OCI-LY1 (cell line): Measurements from ENCODE around the gene TRAK1.

Source experiments
- H2AFZ ChIP-seq: fragments of 200-600 bp; sonication (generic), shearing (Covaris generic); 2 replicates; pipeline ENCODE4 v1.6.0; 2014; ENCODE audit warnings: antibody characterized with exemption, mild to moderate bottlenecking, low read length
- H3F3A ChIP-seq: fragments of 200-600 bp; sonication (generic), shearing (Covaris generic); 2 replicates; pipeline ENCODE4 v1.6.0; 2014; ENCODE audit warnings: mild to moderate bottlenecking, antibody characterized with exemption, low read length, moderate library complexity; ENCODE audit not compliant: insufficient read depth
- H3K27ac ChIP-seq: fragments of 200-600 bp; sonication (generic); 2 replicates; pipeline ENCODE4 v1.5.1; 2014; ENCODE audit warnings: low read length, mixed run types, mild to moderate bottlenecking, low read depth; ENCODE audit not compliant: poor library complexity, severe bottlenecking
- H3K27me3 ChIP-seq: fragments of 200-600 bp; sonication (generic); 2 replicates; pipeline ENCODE4 v1.6.0; 2014; ENCODE audit warnings: antibody characterized with exemption, mild to moderate bottlenecking, low read length, moderate library complexity; ENCODE audit not compliant: insufficient read depth
- H3K36me3 ChIP-seq: fragments of 200-600 bp; sonication (generic); 2 replicates; pipeline ENCODE4 v1.6.1; 2014; ENCODE audit warnings: mild to moderate bottlenecking, antibody characterized with exemption, low read length, moderate library complexity, mixed read lengths; ENCODE audit not compliant: insufficient read depth
- H3K4me1 ChIP-seq: fragments of 200-600 bp; sonication (generic); 2 replicates; pipeline ENCODE4 v1.5.1; 2014; ENCODE audit warnings: mild to moderate bottlenecking, low read length, moderate library complexity; ENCODE audit not compliant: insufficient read depth, severe bottlenecking
- H3K4me2 ChIP-seq: fragments of 200-600 bp; sonication (generic), shearing (Covaris generic); 2 replicates; pipeline ENCODE4 v1.6.1; 2014; ENCODE audit warnings: low read length
- H3K4me3 ChIP-seq: fragments of 200-600 bp; sonication (generic); 2 replicates; pipeline ENCODE4 v1.5.1; 2014; ENCODE audit warnings: low read length, low read depth, mild to moderate bottlenecking, mixed read lengths; ENCODE audit not compliant: poor library complexity, severe bottlenecking
- H3K79me2 ChIP-seq: fragments of 200-600 bp; shearing (Covaris generic); 2 replicates; pipeline ENCODE4 v1.6.1; 2016; ENCODE audit warnings: mixed run types, low read length, mixed read lengths; ENCODE audit not compliant: insufficient read depth
- H3K9ac ChIP-seq: fragments of 200-600 bp; sonication (generic), shearing (Covaris generic); 2 replicates; pipeline ENCODE4 v1.6.1; 2014; ENCODE audit warnings: mild to moderate bottlenecking, low read length, mixed read lengths
- H3K9me2 ChIP-seq: fragments of 200-600 bp; sonication (generic), shearing (Covaris generic); 2 replicates; pipeline ENCODE4 v1.6.1; 2014; ENCODE audit warnings: low read depth, mild to moderate bottlenecking, low read length, mixed read lengths
- H3K9me3 ChIP-seq: fragments of 200-600 bp; shearing (Covaris generic); 2 replicates; pipeline ENCODE4 v1.6.1; 2014; ENCODE audit warnings: low read length, mixed read lengths
- H4K20me1 ChIP-seq: fragments of 200-600 bp; sonication (generic), shearing (Covaris generic); 2 replicates; pipeline ENCODE4 v1.6.0; 2016; ENCODE audit warnings: mild to moderate bottlenecking, low read length; ENCODE audit not compliant: insufficient read depth
- CTCF ChIP-seq: fragments of 200-600 bp; sonication (generic), shearing (Covaris generic); IDR thresholded peaks from 2 replicates; pipeline ENCODE4 v1.5.1; 2017; ENCODE audit warnings: mild to moderate bottlenecking, antibody characterized with exemption, low read length, moderate library complexity, mixed read lengths
- EZH2 ChIP-seq: fragments of 200-600 bp; sonication (generic), shearing (Covaris generic); IDR thresholded peaks from 2 replicates; pipeline ENCODE4 v1.8.0; 2017; ENCODE audit warnings: borderline replicate concordance, mixed run types, mild to moderate bottlenecking, antibody characterized with exemption, low read length, moderate library complexity, mixed read lengths

TRAK1 gene

GRCh38 chr3:42257007-42257406 is 165.8 kb downstream of the TRAK1 start:
- no peaks in the 10 kb centered on the region for H3K9me2 ChIP-seq
- H3K27ac ChIP-seq = no peak overlapping the region
- no peak overlapping the region for H2AFZ ChIP-seq
- H3K4me3 ChIP-seq = no peak overlapping the region
- TF ChIP-seq EZH2 (no peak), CTCF (no peak)
- no peak overlapping the region for H3K9ac ChIP-seq
- H3K79me2 ChIP-seq = no peaks in the 10 kb centered on the region
- no peaks in the 10 kb centered on the region for H3K27me3 ChIP-seq
- H3K4me1 ChIP-seq = no peaks in the 10 kb centered on the region
- H3K4me2 ChIP-seq = no peak overlapping the region
- H3K36me3 ChIP-seq = no peaks in the 10 kb centered on the region
- no peaks in the 10 kb centered on the region for H3K9me3 ChIP-seq
- H4K20me1 ChIP-seq = no peaks in the 10 kb centered on the region
- no peaks in the 10 kb centered on the region for H3F3A ChIP-seq

GRCh38 chr3:42262525-42262924 is 171.4 kb downstream of the TRAK1 start:
- H3K79me2 ChIP-seq = no peaks in the 10 kb centered on the region
- no peaks in the 10 kb centered on the region for H4K20me1 ChIP-seq
- H3K27me3 ChIP-seq = peaks cover 4% of the 10 kb centered on the region; the same call in 1 of the 2 replicates
- no peak overlapping the region for H2AFZ ChIP-seq
- no peak overlapping the region for H3K27ac ChIP-seq
- H3K36me3 ChIP-seq = no peaks in the 10 kb centered on the region
- no peak overlapping the region for H3K4me2 ChIP-seq
- no peaks in the 10 kb centered on the region for H3K9me2 ChIP-seq
- no peaks in the 10 kb centered on the region for H3F3A ChIP-seq
- no peaks in the 10 kb centered on the region for H3K4me1 ChIP-seq
- no peaks in the 10 kb centered on the region for H3K9me3 ChIP-seq
- H3K9ac ChIP-seq = no peak overlapping the region
- H3K4me3 ChIP-seq = no peak overlapping the region
- TF ChIP-seq CTCF = no peak
- TF ChIP-seq EZH2 = no peak

DNA sequence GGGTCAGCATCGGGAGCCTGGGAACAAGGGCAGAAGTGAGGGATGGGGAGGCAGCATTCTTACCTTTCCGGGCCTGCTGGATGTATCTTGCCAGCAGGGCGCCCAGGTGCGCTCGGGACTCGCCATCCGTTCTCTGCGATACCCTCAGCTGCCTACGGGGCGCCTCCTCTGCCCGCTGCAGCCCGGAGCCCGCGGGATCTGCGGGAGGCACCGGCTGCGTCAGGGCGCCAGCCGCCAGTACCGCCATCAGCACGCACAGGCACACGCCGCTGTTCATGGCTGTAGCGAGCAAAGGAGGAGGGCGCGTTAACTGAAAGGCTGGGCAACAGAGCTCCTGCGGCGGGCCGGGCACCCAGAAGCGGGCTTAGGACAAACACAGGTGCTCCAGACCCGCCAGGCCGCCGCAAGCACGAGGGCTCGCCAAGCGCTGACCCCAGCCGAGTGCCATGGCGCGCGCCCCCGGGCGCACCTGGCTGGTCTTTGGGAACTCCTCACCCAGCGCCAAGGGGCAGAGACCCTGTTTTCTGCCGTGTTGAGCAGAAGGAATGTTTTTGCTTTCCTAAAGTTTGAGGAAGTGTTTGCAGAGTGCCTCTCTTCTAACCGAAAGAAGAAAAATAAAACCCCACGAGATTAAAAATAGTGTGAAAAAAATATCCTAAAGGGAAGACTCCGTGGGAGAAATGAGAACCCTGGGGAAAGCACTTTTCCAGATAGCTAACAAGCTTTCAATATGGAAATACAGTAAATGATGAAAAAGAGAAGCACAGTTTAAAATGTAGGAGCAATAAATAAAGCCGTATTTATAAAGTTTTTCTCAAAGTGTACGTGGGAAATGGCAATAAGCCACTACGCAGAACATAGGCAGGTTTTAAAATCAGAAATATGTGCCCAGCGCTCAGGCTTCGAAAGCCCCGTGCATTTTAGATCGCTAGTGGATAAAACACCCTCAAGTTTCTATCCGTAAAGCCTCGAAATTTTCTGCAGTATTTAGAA is 172.5 kb downstream of the TRAK1 start:
- H3K9me2 ChIP-seq = no peaks in the 10 kb centered on the region
- no peaks in the 10 kb centered on the region for H3F3A ChIP-seq
- no peaks in the 10 kb centered on the region for H3K4me1 ChIP-seq
- H4K20me1 ChIP-seq = no peaks in the 10 kb centered on the region
- no peak overlapping the region for H3K27ac ChIP-seq
- H3K36me3 ChIP-seq = no peaks in the 10 kb centered on the region
- no peak overlapping the region for H2AFZ ChIP-seq
- H3K27me3 ChIP-seq = peaks cover 4% of the 10 kb centered on the region; the same call in 1 of the 2 replicates
- TF ChIP-seq EZH2 (no peak), CTCF (no peak)
- H3K4me2 ChIP-seq = no peak overlapping the region
- H3K9ac ChIP-seq = no peak overlapping the region
- H3K9me3 ChIP-seq = no peaks in the 10 kb centered on the region
- H3K79me2 ChIP-seq = no peaks in the 10 kb centered on the region
- H3K4me3 ChIP-seq = no peak overlapping the region
